SU-DHL-6 (cell line): ENCODE measurements around the gene HSD17B12.

Experiments used
- H2AFZ ChIP-seq: fragments of 200-600 bp; sonication (generic); 2 replicates; pipeline ENCODE4 v1.6.1; 2014; ENCODE audit warnings: low read depth, mild to moderate bottlenecking, moderate library complexity, mixed read lengths, antibody characterized with exemption, low read length; ENCODE audit not compliant: severe bottlenecking
- H3F3A ChIP-seq: fragments of 200-600 bp; shearing (Covaris generic); 2 replicates; pipeline ENCODE4 v1.6.0; 2016; ENCODE audit warnings: antibody characterized with exemption, mild to moderate bottlenecking; ENCODE audit not compliant: insufficient read depth
- H3K27ac ChIP-seq: fragments of 200-600 bp; sonication (generic); 2 replicates; pipeline ENCODE4 v1.5.1; 2016; ENCODE audit warnings: low read depth, mild to moderate bottlenecking, low read length, moderate library complexity, mixed read lengths
- H3K27me3 ChIP-seq: fragments of 200-600 bp; sonication (generic), shearing (Covaris generic); 2 replicates; pipeline ENCODE4 v1.6.0; 2014; ENCODE audit warnings: mild to moderate bottlenecking, low read length
- H3K36me3 ChIP-seq: fragments of 200-600 bp; sonication (generic); 2 replicates; pipeline ENCODE4 v1.6.1; 2014; ENCODE audit warnings: mild to moderate bottlenecking, low read length, mixed read lengths
- H3K4me2 ChIP-seq: fragments of 300-600, 200-600 bp; shearing (Covaris generic), sonication (generic); 2 replicates; pipeline ENCODE4 v1.6.0; 2014; ENCODE audit warnings: low read length, low read depth, mild to moderate bottlenecking; ENCODE audit not compliant: poor library complexity, severe bottlenecking
- H3K4me3 ChIP-seq: fragments of 200-600 bp; sonication (generic); 2 replicates; pipeline ENCODE4 v1.5.1; 2014; ENCODE audit warnings: antibody characterized with exemption, low read length, mild to moderate bottlenecking, mixed read lengths; ENCODE audit not compliant: insufficient read depth, poor library complexity, severe bottlenecking
- H3K79me2 ChIP-seq: fragments of 200-600 bp; sonication (generic); 2 replicates; pipeline ENCODE4 v1.6.1; 2014; ENCODE audit warnings: mild to moderate bottlenecking, low read length, moderate library complexity; ENCODE audit not compliant: insufficient read depth
- H3K9ac ChIP-seq: fragments of 200-600 bp; sonication (generic); 2 replicates; pipeline ENCODE4 v1.7.0; 2014; ENCODE audit warnings: mild to moderate bottlenecking, low read length
- H3K9me2 ChIP-seq: fragments of 200-600 bp; sonication (generic); replicated peaks from 2 replicates; pipeline ENCODE4 v1.6.1; 2014; ENCODE audit warnings: low read length; ENCODE audit not compliant: insufficient read depth
- H3K9me3 ChIP-seq: fragments of 200-600 bp; sonication (generic); 2 replicates; pipeline ENCODE4 v1.6.1; 2014; ENCODE audit warnings: low read length, mixed read lengths; ENCODE audit not compliant: insufficient read depth
- H4K20me1 ChIP-seq: fragments of 200-600 bp; sonication (generic); 2 replicates; pipeline ENCODE4 v1.6.1; 2014; ENCODE audit warnings: low read depth, mild to moderate bottlenecking, antibody characterized with exemption, low read length, moderate library complexity, mixed read lengths
- EZH2phosphoT487 ChIP-seq: fragments of 200-600 bp; sonication (generic), shearing (Covaris generic); conservative IDR thresholded peaks from 2 replicates; pipeline ENCODE4 v1.6.1; 2018; ENCODE audit warnings: mild to moderate bottlenecking, antibody characterized with exemption, low read length, moderate library complexity, mixed read lengths
- TF ChIP-seq, protein P1 (sequence below): fragments of 200-600 bp; sonication (generic); IDR thresholded peaks from one replicate; pipeline ENCODE4 v1.5.1; 2017; ENCODE audit warnings: antibody characterized with exemption, mild to moderate bottlenecking, low read length, moderate library complexity; ENCODE audit not compliant: insufficient read depth, poor library complexity, severe bottlenecking

HSD17B12 gene

DNA sequence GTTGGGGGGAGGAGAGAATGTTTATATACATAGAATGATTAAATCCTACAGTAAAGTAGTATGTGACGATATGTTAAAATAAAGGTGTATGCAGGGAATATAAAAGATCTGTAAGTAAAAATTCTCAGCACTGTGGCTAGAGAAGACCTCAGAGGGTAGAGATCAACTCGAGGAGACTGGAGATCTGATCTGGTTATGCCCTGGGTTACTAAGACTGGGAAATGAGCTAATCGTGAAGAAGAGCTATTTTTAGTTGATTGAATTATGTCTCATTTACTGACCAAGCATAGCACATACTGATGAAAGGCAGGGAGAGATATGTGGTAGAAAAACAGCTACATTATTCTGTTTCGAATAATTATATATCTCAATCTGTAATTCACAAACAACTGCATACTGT, 157.3 kb downstream of the HSD17B12 start:
- Histone ChIP-seq H3F3A (no peaks in the 10 kb centered on the region), H4K20me1 (no peaks in the 10 kb centered on the region), H3K9me2 (no peaks in the 10 kb centered on the region), H3K4me2 (no peak overlapping the region), H3K4me3 (no peak overlapping the region), H3K9ac (no peak overlapping the region), H3K36me3 (peaks cover 3% of the 10 kb centered on the region; the same call in 1 of the 2 replicates), H2AFZ (no peak overlapping the region), H3K79me2 (no peaks in the 10 kb centered on the region), H3K27me3 (no peaks in the 10 kb centered on the region), H3K9me3 (no peaks in the 10 kb centered on the region), H3K27ac (no peak overlapping the region)
- TF ChIP-seq, protein P1, sequence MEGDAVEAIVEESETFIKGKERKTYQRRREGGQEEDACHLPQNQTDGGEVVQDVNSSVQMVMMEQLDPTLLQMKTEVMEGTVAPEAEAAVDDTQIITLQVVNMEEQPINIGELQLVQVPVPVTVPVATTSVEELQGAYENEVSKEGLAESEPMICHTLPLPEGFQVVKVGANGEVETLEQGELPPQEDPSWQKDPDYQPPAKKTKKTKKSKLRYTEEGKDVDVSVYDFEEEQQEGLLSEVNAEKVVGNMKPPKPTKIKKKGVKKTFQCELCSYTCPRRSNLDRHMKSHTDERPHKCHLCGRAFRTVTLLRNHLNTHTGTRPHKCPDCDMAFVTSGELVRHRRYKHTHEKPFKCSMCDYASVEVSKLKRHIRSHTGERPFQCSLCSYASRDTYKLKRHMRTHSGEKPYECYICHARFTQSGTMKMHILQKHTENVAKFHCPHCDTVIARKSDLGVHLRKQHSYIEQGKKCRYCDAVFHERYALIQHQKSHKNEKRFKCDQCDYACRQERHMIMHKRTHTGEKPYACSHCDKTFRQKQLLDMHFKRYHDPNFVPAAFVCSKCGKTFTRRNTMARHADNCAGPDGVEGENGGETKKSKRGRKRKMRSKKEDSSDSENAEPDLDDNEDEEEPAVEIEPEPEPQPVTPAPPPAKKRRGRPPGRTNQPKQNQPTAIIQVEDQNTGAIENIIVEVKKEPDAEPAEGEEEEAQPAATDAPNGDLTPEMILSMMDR, result no peak
- TF ChIP-seq EZH2phosphoT487, result no peak

DNA sequence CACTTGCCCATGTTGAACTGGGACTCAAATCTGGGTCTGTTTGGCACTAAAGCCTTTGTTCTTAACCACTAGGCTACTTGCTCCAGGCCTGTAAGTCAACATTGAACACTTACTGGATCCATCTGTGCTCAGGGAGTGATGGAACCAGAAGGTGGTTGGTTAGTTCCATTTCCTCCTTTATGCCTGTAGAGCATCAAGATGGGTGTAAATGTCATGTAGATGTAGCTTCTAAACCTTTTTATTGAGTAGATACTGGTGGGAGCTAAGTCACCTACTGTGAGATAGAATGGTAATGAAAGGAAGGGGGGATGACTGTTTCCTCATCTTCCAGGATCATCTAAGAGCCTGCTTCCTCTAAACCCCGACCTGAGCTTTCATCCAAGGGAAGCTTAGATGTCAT, 161.5 kb downstream of the HSD17B12 start:
- Histone ChIP-seq H3K27me3 (no peaks in the 10 kb centered on the region), H3F3A (no peaks in the 10 kb centered on the region), H3K9me2 (no peaks in the 10 kb centered on the region), H3K27ac (no peak overlapping the region), H3K9me3 (no peaks in the 10 kb centered on the region), H3K4me3 (no peak overlapping the region), H2AFZ (no peak overlapping the region), H3K79me2 (no peaks in the 10 kb centered on the region), H3K4me2 (no peak overlapping the region), H4K20me1 (no peaks in the 10 kb centered on the region), H3K9ac (no peak overlapping the region), H3K36me3 (peaks cover 3% of the 10 kb centered on the region; the same call in 1 of the 2 replicates)
- TF ChIP-seq, protein P1, result no peak
- no peak for TF ChIP-seq EZH2phosphoT487

DNA sequence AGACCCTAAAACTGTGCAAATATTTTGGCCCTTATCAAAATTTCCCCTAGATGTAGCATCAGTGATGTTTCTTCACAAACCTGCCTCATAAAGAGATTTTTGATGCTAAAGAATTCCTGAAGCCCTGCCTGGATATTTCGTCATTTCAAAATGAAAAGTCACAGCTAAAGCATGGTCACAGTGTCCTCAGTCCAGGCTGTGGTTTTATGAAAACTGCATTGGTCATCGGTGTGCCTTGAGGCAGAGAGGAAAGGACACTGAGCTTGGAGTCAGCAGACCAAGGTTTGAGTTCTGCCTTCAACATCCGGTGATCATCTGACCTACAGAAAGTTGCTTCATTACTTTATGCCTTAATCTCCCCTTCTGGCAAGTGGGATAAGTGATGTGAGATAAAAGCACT, 165.3 kb downstream of the HSD17B12 start:
- H3K79me2 ChIP-seq, result no peaks in the 10 kb centered on the region
- H4K20me1 ChIP-seq, result no peaks in the 10 kb centered on the region
- H3F3A ChIP-seq, result no peaks in the 10 kb centered on the region
- no peak overlapping the region for H3K27ac ChIP-seq
- H3K27me3 ChIP-seq, result no peaks in the 10 kb centered on the region
- H3K9ac ChIP-seq, result no peak overlapping the region
- TF ChIP-seq, protein P1, result no peak
- TF ChIP-seq EZH2phosphoT487, result no peak
- H3K9me2 ChIP-seq, result no peaks in the 10 kb centered on the region
- no peaks in the 10 kb centered on the region for H3K9me3 ChIP-seq
- H3K4me2 ChIP-seq, result no peak overlapping the region
- H3K4me3 ChIP-seq, result no peak overlapping the region
- no peak overlapping the region for H2AFZ ChIP-seq
- H3K36me3 ChIP-seq, result no peaks in the 10 kb centered on the region
